H9 (cell line): ENCODE results near the gene RRAD. TPM values are rescaled to one million over a fixed set of nuclear protein-coding genes. Genes with fewer than 3 reads are reported as not detected.

Experiments used
- DNase-seq: peaks from one replicate; pipeline ENCODE4 v3.0.0-alpha.2; 2017
- H2AFZ ChIP-seq: one replicate; pipeline ENCODE4 v1.6.1; 2013; ENCODE audit warnings: mild to moderate bottlenecking, low read length, control low read depth, moderate library complexity
- H2AK5ac ChIP-seq: 2 replicates; pipeline ENCODE4 v1.6.1; 2013; ENCODE audit warnings: low read length, control low read depth, mixed read lengths; ENCODE audit not compliant: insufficient read length
- H2BK120ac ChIP-seq: one replicate; pipeline ENCODE4 v1.6.1; 2013; ENCODE audit warnings: low read depth, mild to moderate bottlenecking, low read length, control low read depth, inconsistent platforms; ENCODE audit not compliant: poor library complexity, severe bottlenecking
- H2BK12ac ChIP-seq: 2 replicates; pipeline ENCODE4 v1.6.1; 2013; ENCODE audit warnings: low read length, control low read depth, mixed read lengths, low read depth; ENCODE audit not compliant: insufficient read length
- H2BK15ac ChIP-seq: 2 replicates; pipeline ENCODE4 v1.6.1; 2013; ENCODE audit warnings: low read depth, low read length, control low read depth
- H2BK20ac ChIP-seq: one replicate; pipeline ENCODE4 v1.6.1; 2013; ENCODE audit warnings: low read depth, mild to moderate bottlenecking, low read length, control low read depth, inconsistent platforms; ENCODE audit not compliant: poor library complexity, severe bottlenecking
- H2BK5ac ChIP-seq: 2 replicates; pipeline ENCODE4 v1.6.1; 2013; ENCODE audit warnings: low read length, control low read depth, mixed read lengths; ENCODE audit not compliant: insufficient read length
- H3K14ac ChIP-seq: 2 replicates; pipeline ENCODE4 v1.6.1; 2013; ENCODE audit warnings: low read length, control low read depth; ENCODE audit not compliant: insufficient read depth
- H3K18ac ChIP-seq: 2 replicates; pipeline ENCODE4 v1.6.1; 2013; ENCODE audit warnings: low read depth, mild to moderate bottlenecking, mixed read lengths, low read length, control low read depth; ENCODE audit not compliant: insufficient read length
- H3K23ac ChIP-seq: 2 replicates; pipeline ENCODE4 v1.6.1; 2013; ENCODE audit warnings: low read length, control low read depth, mixed read lengths, low read depth; ENCODE audit not compliant: insufficient read length
- H3K23me2 ChIP-seq: 2 replicates; pipeline ENCODE4 v1.6.1; 2013; ENCODE audit warnings: low read depth, mild to moderate bottlenecking, mixed read lengths, low read length, control low read depth; ENCODE audit not compliant: insufficient read length, poor library complexity, severe bottlenecking
- H3K27ac ChIP-seq: 2 replicates; pipeline ENCODE4 v1.5.1; 2013; ENCODE audit warnings: low read length, control low read depth, mixed read lengths, low read depth; ENCODE audit not compliant: insufficient read length
- H3K27me3 ChIP-seq: 2 replicates; pipeline ENCODE4 v1.6.1; 2013; ENCODE audit warnings: low read length, control low read depth, inconsistent platforms; ENCODE audit not compliant: insufficient read depth
- H3K4ac ChIP-seq: 2 replicates; pipeline ENCODE4 v1.6.1; 2013; ENCODE audit warnings: low read depth, mild to moderate bottlenecking, control low read depth, inconsistent platforms, low read length, moderate library complexity
- H3K4me1 ChIP-seq: 2 replicates; pipeline ENCODE4 v1.6.1; 2013; ENCODE audit warnings: low read length, control low read depth, inconsistent platforms; ENCODE audit not compliant: insufficient read depth
- H3K4me2 ChIP-seq: 2 replicates; pipeline ENCODE4 v1.6.1; 2013; ENCODE audit warnings: low read length, control low read depth, mixed read lengths; ENCODE audit not compliant: insufficient read length, insufficient read depth
- H3K56ac ChIP-seq: 2 replicates; pipeline ENCODE4 v1.6.1; 2013; ENCODE audit warnings: low read depth, mild to moderate bottlenecking, mixed read lengths, low read length, control low read depth; ENCODE audit not compliant: insufficient read length
- H3K79me1 ChIP-seq: 2 replicates; pipeline ENCODE4 v1.6.1; 2013; ENCODE audit warnings: low read depth, mild to moderate bottlenecking, moderate library complexity, low read length, control low read depth, inconsistent platforms; ENCODE audit not compliant: insufficient read depth, poor library complexity, severe bottlenecking
- H3K79me2 ChIP-seq: 2 replicates; pipeline ENCODE4 v1.6.1; 2013; ENCODE audit warnings: low read length, control low read depth, inconsistent platforms; ENCODE audit not compliant: insufficient read depth
- H3K9ac ChIP-seq: 2 replicates; pipeline ENCODE4 v1.6.1; 2013; ENCODE audit warnings: low read length, control low read depth, mixed read lengths; ENCODE audit not compliant: insufficient read length; ENCODE audit errors: extremely low read depth
- H3K9me3 ChIP-seq: one replicate; pipeline ENCODE4 v1.6.1; 2013; ENCODE audit warnings: low read depth, low read length, inconsistent platforms; ENCODE audit not compliant: control insufficient read depth
- H3T11ph ChIP-seq: one replicate; pipeline ENCODE4 v1.6.1; 2013; ENCODE audit warnings: mild to moderate bottlenecking, low read length, control low read depth, inconsistent platforms
- H4K20me1 ChIP-seq: one replicate; pipeline ENCODE4 v1.6.1; 2013; ENCODE audit not compliant: control insufficient read depth, insufficient read length, insufficient read depth
- H4K5ac ChIP-seq: 2 replicates; pipeline ENCODE4 v1.6.1; 2013; ENCODE audit warnings: low read depth, mild to moderate bottlenecking, mixed read lengths, low read length, control low read depth; ENCODE audit not compliant: insufficient read length
- H4K8ac ChIP-seq: replicated peaks from 2 replicates; pipeline ENCODE4 v1.6.1; 2013; ENCODE audit warnings: low read length, control low read depth, mixed read lengths, low read depth; ENCODE audit not compliant: insufficient read length
- H4K91ac ChIP-seq: 2 replicates; pipeline ENCODE4 v1.6.1; 2013; ENCODE audit warnings: low read depth, mild to moderate bottlenecking, moderate library complexity, mixed read lengths, low read length, control low read depth; ENCODE audit not compliant: insufficient read length
- H3K27ac Mint-ChIP-seq, 3 experiments: 2 replicates in 2 of 3; 3 replicates in 1 of 3; pipeline ENCODE4 v1.8.0; 2020 to 2021; ENCODE audit warnings: mixed read lengths in 3 of 3, mild to moderate bottlenecking in 1 of 3, moderate library complexity in 1 of 3
- H3K27me3 Mint-ChIP-seq: 2 replicates; pipeline ENCODE4 v1.8.0; 2021; ENCODE audit warnings: low read depth, mild to moderate bottlenecking, moderate library complexity, mixed read lengths
- H3K36me3 Mint-ChIP-seq, 3 experiments: 2 replicates in 2 of 3; 3 replicates in 1 of 3; pipeline ENCODE4 v1.8.0; 2020 to 2021; ENCODE audit warnings: low read depth in 3 of 3, mixed read lengths in 3 of 3; ENCODE audit not compliant: insufficient read depth in 1 of 3
- H3K4me1 Mint-ChIP-seq, 2 experiments: 2 replicates each; pipeline ENCODE4 v1.8.0; 2020; ENCODE audit warnings: mixed read lengths in 2 of 2
- H3K4me3 Mint-ChIP-seq, 2 experiments: 2 replicates in 1 of 2; 3 replicates in 1 of 2; pipeline ENCODE4 v1.8.0; 2020 to 2021; ENCODE audit warnings: mild to moderate bottlenecking in 2 of 2, mixed read lengths in 2 of 2, moderate library complexity in 1 of 2
- H3K9me3 Mint-ChIP-seq, 2 experiments: 2 replicates in 1 of 2; 3 replicates in 1 of 2; pipeline ENCODE4 v1.8.0; 2020; ENCODE audit warnings: mild to moderate bottlenecking in 2 of 2, mixed read lengths in 2 of 2, moderate library complexity in 1 of 2
- CTCF ChIP-seq: fragments of 200-600 bp; sonication (generic); conservative IDR thresholded peaks from 3 replicates; pipeline ENCODE4 v1.8.0; 2021; ENCODE audit warnings: antibody characterized with exemption, mild to moderate bottlenecking
- WGBS: extraction: QIAGEN DNeasy Blood & Tissue Kit; methylation state at CpG from one replicate; pipeline ENCODE4 v1.1.7; 2013; ENCODE audit warnings: missing lambda C conversion rate, low lambda C conversion rate, mixed read lengths; ENCODE audit not compliant: insufficient read length; ENCODE audit errors: extremely low coverage; 5-methylcytosine and 5-hydroxymethylcytosine counted together
- total RNA-seq: library from RNA; stranded (reverse); gene quantifications from 2 replicates; pipeline ENCODE4 v1.2.1, GENCODE V29; 2021

RRAD gene
- total RNA-seq, 1 experiment from 2014 or later = 0.72 TPM

DNA sequence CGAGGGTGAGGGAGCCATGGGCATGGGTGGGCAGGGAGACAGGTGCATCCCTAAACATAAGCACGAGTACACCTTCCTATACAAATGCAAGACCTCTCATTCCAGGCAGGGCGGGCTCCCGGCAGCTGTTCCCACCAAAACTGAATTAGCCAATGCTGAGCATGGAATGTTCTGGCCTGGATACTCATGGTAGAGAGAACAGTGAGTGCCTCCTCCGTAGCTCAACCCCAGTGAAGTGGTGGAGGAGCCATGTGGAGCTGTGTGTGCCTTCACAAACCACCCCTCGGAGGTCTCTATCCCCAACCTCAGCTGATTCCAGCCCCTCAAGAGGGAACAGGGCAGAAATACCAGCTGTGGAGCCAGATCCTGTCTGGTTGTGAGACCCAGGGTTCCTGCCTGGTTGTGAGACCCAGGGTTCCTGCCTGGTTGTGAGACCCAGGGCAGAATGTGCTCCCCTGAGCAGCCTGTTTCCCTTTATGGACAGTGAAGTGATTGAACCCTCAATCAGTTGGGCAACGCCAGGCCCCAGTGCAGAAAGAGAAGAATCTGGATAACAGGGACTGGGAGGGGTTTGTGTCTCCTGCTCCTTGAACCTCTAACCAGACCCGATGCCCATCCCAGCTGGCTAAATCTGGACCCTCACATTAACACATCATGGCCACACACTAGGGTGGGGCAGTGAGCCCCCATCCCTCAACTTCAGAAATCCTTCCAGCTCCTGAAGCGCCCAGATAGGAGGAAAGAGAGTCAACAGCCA lies 4.2 kb downstream of the RRAD start:
- H2BK5ac ChIP-seq = no peak overlapping the region
- H3K9ac ChIP-seq = no peak overlapping the region
- peaks cover 64% of the 10 kb centered on the region for H3K27me3 Mint-ChIP-seq
- H4K91ac ChIP-seq = no peak overlapping the region
- no peak overlapping the region for H2AK5ac ChIP-seq
- H2AFZ ChIP-seq = no peak overlapping the region
- no peak overlapping the region for H3T11ph ChIP-seq
- no peak overlapping the region for H3K56ac ChIP-seq
- H4K5ac ChIP-seq = no peak overlapping the region
- no peak overlapping the region for H2BK12ac ChIP-seq
- no peak overlapping the region for H3K4ac ChIP-seq
- no CpG with 5 or more reads among the region's 9 CpGs for WGBS
- no peaks in the 10 kb centered on the region for H3K9me3 ChIP-seq
- H2BK20ac ChIP-seq = no peak overlapping the region
- H3K4me1 Mint-ChIP-seq = peaks cover 0 to 7% of the 10 kb centered on the region in 2 experiments; a peak in 2 of 4 replicates
- H3K36me3 Mint-ChIP-seq = no peaks in the 10 kb centered on the region; a peak in 1 of 7 replicates
- H3K27ac Mint-ChIP-seq = no peak overlapping the region
- H3K18ac ChIP-seq = no peak overlapping the region
- no peak overlapping the region for H3K27ac ChIP-seq
- no peak for DNase-seq
- H3K14ac ChIP-seq = no peak overlapping the region
- H2BK15ac ChIP-seq = no peak overlapping the region
- H4K20me1 ChIP-seq = no peaks in the 10 kb centered on the region
- H3K79me2 ChIP-seq = no peaks in the 10 kb centered on the region
- H3K4me1 ChIP-seq = no peaks in the 10 kb centered on the region
- H3K9me3 Mint-ChIP-seq = no peaks in the 10 kb centered on the region; a peak in 1 of 5 replicates
- H3K23me2 ChIP-seq = peaks cover 5% of the 10 kb centered on the region
- H3K4me3 Mint-ChIP-seq = no peak overlapping the region
- no peak for TF ChIP-seq CTCF
- no peak overlapping the region for H3K23ac ChIP-seq
- no peaks in the 10 kb centered on the region for H3K79me1 ChIP-seq
- no peak overlapping the region for H4K8ac ChIP-seq
- H3K27me3 ChIP-seq = peaks cover 12% of the 10 kb centered on the region; the same call in 1 of the 2 replicates
- no peak overlapping the region for H3K4me2 ChIP-seq
- no peak overlapping the region for H2BK120ac ChIP-seq
